RKO (cell line): Measurements from ENCODE around the gene CACNG3.
"Not testable (repeated sequence)": the region's sequence is repeated elsewhere in the genome, so short reads cannot be mapped to it uniquely, and the experiment has no call there.

Experiments used
- DNase-seq: peaks from one replicate; pipeline ENCODE4 v3.0.0-alpha.2; 2016; ENCODE audit warnings: low spot score

Gene CACNG3

DNA sequence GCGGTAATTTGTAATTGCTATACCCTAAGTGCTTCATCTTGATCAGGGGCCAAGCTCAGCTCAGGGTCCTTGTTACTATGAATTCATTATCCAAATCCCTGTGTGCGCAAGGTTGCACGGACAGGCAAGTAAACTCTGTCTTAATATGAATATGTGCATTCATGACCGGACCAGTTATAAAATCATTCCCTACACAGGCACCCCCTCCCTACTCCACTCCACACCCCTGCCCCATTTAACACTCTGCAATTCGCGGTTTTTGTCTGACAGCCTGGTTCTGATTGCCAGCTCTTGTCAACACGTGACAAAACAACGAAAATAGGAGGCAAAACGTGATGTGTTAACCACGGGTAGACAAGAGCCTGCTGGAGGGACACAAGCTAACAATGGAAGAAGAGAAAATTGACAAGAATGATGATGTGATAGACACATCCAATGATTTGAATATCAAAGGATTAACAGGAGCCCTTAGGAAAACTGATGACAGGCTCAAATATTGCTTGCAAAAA is 76.5 kb downstream of the CACNG3 start:
- no peak for DNase-seq

DNA sequence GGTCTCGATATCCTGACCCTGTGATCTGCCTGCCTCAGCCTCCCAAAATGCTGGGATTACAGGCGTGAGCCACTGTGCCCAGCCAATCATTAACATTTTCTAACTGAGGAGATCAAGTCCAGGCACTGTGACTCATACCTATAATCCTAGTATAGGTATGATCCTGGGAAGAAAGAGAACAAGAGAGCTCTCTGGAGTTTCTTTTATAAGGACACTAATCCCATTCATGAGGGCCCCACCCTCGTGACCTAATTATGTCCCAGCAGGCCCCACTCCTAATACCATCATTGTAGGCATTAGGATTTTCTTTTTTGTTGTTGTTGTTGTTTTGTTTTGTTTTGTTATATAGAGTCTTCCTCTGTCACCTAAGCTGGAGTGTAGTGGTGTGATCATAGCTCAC is 80.4 kb downstream of the CACNG3 start:
- DNase-seq: no peak

DNA sequence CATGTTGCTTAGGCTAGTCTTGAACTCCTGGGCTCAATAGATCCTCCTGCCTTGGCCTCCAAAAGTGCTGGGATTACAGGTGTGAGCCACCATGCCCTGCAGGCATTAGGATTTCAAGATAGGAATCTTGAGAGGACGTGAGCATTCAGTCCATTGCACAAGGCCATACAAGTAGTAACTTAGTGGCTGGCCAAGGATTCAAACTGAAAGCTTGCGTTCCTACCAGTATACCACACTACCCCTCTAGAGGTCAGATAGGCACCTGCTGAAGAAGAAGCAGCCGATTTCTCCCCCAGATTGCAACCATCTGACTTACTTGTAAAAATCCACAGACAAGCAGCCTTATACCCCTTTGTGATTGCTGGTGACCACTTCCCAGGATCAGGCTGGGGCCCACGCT is 80.9 kb downstream of the CACNG3 start:
- no peak for DNase-seq

DNA sequence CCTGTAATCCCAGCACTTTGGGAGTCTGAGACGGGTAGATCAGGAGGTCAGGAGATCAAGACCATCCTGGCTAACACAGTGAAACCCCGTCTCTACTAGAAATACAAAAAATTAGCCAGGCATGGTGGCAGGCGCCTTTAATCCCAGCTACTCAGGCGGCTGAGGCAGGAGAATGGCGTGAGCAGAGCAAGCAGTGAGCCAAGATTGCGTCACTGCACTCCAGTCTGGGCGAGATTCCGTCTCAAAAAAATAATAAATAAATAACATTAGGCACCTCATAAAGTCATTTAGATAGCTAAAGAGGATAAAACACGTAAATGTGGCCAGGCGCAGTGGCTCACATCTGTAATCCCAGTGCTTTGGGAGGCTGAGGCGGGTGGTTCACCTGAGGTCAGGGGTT is 87.7 kb downstream of the CACNG3 start:
- DNase-seq: not testable (repeated sequence)

DNA sequence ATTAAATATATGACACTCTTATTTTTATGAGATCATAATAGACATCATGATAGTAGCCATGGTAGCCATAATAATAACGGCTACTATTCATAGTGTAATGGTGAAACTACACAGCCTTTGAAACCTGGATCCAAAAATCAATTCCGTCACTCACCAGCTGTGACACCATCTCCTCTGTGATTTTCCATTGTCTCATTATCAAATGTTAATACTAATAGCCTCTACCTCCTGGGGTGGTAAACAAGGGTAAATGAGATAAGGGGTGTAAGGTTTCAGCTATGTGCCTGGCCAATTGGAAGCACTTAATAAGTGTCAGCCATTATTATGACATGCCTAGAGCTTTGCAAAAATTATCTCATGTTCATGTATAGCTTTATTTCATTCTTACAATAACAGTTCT is 88.6 kb downstream of the CACNG3 start:
- no peak for DNase-seq

DNA sequence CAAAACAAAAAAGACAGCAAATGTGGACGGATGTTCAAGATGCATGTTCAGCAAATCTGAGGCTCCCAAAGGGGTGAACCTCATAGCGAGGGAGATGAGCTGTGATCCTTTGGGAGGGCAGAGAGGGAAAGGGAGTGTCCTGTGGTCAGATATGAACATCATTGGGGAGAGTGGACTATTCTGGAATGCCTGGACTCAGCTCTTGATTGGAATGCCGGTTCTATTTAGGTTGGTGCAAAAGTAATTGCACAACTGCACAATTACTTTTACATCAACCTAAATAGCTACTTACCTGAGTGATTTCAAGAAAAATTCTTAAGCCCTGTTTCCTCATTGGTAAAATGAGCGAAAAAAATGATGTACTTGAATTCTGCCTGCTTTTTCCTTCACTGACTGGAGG is 89.6 kb downstream of the CACNG3 start:
- no peak for DNase-seq

DNA sequence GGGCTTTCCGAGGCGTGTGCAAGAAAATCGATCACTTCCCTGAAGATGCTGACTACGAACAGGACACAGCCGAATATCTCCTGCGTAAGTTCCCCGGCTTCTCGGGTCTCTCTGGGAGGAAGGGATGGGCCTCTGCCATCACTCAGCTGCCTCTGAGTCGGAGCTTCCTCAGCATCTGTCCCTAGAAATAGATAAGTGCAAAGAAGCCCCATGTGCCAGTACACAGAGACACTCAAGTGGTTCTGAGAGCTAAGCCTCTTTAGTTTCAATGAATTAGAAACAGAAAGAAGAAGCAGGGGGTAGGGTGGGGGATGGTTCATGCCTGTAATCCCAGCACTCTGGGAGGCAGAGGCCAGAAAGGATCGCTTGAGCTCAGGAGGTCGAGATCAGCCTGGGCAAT is 90.6 kb downstream of the CACNG3 start:
- DNase-seq: no peak

DNA sequence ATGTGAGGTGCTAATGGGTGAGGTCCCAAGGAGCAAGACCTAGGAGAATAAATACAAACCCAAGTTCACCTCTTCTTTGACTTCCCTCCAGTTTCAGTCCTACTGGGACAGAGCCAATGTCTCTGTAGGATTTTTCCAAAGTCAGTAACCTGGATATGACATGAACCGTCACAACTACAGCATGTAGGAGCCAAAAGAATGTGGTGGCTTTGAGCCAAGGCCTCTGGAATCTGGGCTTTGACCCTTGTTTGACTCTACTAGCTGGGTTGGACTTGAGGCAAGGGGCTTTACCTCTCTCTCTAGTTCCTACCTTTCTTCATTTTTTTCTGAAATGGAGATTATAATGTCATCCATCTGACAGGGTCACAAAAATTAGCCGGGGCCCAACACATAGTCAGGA is 91.4 kb downstream of the CACNG3 start:
- no peak for DNase-seq

DNA sequence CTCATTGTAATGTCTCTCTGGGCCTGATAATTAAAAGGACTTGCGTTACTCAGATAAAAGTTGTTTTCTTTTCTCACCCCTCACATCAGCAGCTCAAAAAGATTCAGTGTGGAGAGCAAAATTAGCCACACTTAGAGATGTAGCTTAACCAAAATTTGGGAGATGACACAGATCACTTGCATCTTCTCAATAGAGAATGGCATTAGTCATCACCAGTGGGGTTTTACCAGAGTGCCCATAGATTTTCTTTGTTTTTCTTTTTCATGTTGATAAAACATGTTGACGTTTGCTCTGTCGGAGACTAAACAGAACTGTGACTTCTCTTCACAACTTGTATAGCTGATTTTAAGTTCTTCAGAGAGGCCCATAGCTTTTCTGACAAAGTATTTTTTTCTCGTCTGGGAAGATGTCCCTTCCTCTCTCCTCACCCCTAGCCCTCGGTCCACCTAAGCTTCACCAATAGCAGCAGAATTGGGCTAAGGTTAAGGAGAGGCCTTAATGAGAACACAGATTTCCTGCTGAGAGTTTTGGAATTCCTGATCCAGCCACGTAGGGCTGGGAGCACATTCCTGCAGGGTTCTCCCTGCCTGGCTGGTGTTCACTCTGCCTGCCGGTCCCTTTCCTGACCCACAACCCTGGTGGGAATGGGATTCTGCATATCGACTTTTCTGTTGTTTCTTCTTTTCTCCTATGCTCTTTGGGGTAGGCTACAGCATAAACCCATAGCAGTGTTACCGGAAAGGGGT is 92.6 kb downstream of the CACNG3 start:
- DNase-seq: no peak

DNA sequence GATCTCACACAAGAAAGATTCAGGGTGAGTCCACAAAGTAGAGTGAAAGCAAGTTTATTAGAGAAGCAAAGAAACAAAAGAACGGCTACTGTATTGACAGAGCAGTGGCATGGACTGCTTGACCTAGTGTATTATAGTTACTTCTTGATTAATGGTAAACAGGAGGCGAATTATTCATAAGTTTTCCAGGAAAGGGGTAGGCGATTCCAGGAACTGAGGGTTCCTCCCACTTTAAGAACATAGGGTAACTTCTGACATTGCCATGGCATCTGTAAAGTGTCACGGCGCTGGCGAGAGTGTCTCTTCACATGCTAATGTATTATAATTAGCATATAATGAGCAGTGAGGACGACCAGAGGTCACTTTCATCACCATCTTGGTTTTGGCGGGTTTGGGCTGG is 93.2 kb downstream of the CACNG3 start:
- no peak for DNase-seq

DNA sequence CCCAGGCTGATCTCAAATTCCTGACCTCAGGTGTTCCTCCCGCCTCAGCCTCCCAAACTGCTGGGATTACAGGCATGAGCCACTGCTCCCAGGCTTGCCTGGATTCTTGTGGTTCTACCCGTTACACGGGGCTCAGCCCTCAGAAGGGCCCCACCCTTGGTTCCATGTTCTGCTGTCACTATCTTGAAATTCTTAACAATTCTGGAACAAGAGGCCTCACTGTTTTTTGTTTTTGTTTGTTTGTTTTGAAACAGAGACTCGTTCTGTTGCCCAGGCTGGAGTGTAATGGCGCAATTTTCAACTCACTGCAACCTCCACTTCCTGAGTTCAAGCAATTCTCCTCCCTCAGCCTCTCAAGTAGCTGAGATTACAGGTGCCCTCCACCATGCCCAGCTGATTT is 96.6 kb downstream of the CACNG3 start:
- no peak for DNase-seq

DNA sequence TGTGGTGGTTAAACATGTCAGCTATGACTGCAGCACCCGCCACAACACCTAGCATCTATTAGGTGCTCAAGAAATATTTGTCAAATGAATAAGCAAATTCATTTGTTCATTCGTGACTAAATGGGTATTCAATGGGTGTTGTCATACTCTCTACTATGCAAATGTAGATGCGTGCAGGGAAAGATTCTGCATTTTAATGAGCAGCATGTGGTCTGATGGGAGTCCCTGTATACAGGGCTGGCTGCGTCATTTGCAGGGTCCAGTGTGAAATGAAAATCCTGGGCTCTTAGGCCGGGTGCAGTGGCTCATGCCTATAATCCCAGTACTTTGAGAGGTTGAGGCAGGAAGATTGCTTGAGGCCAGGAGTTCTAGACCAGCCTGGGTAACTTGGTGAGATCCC is 97.5 kb downstream of the CACNG3 start:
- peak; percentile 16 for DNase-seq

DNA sequence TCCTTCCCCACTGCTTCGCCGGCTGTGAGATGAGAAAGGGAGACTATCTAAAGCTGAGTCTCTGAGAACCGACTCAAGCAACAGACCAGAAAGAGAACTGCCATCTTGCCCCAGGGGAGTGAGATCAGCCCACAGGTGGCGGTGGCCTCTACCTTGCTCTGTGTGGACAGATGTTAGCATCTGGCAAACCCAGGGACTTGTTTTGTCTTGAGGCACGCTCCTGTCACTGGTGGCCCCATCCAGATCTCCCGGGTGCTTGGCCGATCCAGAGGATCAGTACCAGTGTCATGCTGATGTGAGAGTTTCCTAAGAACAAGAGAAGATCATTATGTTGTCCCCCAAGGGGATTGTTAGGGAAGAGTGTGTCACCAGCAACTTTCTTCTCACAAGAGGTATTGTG is 101.4 kb downstream of the CACNG3 start:
- DNase-seq: no peak

DNA sequence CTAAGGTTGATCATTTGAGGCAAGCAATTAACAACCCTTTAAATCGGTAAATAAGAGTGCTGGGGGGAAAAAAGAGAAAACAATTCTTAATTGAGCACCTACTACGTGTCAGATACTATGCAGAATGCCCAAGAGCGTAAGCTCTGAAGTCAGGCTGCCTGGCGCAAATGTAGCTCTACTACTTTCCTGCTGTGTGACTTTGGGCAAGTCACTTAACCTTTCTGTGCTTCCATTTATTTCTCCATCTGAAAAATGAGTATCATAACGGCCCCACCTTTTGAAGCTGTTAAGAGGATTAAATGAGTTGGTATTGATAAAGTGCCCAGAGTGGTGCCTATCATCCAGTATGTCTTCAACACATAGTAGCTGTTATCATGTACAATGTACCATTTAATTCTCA is 102.0 kb downstream of the CACNG3 start:
- DNase-seq: no peak

DNA sequence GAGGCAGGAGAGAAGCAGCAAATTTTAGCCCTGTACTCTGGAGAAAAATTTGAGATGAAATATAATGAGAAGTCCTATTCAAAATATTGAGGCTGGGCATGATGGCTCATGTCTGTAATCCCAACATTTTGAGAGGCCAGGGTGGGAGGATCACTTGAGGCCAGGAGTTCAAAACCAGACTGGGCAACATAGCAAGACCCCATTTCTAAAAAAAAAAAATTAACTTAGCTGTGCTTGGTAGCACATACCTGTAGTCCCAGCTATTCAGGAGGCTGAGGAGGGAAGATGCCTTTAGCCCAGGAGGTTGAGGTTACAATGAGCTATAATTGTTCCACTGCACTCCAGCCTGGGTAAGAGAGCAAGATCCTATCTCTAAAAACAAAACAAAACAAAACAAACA is 103.4 kb downstream of the CACNG3 start:
- DNase-seq: no peak

DNA sequence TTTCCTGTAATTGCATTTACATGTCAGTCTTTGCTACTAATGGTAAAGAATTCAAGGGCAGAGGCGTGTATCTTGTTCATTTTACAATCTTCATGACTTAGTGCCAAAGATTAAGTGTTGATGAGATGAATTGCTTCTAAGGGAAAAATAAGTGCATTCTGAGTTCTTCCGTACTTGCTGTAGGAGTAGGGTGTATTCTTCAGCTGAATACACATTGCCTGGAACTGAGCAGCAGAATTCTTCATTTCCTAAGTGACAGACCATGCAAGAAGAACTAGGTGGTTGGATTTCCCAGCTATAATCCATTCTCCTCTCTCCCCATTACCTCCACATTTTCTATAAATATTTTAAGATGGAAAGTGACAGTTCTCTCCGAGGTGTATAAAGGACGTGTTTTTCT is 104.8 kb downstream of the CACNG3 start:
- no peak for DNase-seq

DNA sequence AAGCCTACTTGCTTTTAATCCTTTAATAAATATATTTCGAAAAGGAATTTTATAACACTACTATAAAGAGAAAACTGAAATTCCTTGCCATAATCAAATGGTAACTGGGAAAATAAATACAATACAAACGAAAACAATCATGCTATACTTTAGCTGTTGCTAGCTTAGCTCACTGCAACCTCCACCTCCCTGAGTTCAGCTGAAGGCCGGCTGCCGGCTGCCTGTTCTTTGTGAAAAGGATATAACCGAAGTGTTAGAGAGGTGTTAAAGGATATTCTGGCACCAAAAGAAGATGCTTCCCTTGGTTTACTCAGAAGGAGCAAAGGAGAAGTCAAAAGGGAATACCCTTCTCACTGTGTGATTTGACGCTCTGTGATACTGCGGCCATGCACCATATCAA is 108.5 kb downstream of the CACNG3 start:
- no peak for DNase-seq

DNA sequence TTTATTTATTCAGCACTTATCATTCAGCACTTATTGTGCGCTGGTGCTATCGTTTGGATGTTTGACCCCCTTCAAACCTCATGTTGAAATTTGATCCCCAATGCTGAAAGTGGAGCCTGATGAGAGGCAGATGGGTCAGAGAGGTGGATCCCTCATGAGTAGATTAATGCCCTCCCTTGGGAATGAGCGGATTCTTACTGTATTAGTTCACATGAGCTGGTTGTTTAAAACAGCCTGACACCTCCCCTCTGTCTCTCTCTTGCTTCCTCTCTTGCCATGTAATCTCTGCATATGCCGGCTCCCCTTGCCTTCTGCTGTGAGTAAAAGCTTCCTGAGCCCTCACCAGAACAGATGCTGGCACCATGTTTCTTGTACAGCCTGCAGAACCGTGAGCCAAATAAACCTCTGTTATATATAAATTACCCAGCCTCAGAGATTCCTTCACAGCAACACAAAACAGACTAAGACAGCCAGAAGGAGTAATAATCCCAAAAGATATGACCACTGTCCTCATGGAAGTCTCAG is 111.1 kb downstream of the CACNG3 start:
- DNase-seq: no peak

DNA sequence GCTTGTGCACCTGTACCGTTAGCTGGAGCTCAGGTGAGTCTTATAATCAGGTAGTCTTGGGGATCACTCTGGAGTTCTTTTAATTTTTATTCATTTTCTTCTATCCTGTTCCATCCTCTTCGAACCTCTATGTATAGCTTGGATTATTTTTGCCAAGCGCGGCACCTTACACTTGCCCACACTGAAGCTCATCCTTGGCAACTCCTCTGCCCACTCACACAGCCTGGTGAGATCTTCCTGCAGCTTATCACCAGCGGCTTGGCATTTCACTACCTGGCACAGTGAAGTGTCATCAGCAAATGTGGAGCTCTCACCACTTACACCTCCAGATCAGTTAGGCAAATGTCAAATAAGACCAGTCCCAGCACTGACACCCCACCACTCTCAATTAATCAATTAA is 116.7 kb downstream of the CACNG3 start:
- no peak for DNase-seq

DNA sequence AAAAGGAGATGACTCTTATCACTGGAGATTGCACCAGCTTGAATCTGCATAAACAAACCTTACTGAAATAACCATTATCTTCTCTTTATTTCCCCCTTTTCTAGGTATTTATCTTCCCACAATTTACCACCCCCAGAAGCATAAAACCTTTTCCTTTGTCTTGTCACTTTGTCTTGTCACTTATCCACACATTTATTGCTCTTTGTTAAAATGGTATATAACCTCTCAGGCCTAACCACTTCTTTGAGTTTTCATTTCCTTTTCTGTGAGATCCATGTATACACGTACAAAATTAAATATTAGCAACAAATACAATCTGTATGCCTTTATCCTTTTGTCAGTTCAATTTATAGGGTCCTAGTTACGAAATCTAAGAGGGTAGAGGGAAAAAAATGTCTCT is 122.9 kb downstream of the CACNG3 start:
- DNase-seq: no peak

DNA sequence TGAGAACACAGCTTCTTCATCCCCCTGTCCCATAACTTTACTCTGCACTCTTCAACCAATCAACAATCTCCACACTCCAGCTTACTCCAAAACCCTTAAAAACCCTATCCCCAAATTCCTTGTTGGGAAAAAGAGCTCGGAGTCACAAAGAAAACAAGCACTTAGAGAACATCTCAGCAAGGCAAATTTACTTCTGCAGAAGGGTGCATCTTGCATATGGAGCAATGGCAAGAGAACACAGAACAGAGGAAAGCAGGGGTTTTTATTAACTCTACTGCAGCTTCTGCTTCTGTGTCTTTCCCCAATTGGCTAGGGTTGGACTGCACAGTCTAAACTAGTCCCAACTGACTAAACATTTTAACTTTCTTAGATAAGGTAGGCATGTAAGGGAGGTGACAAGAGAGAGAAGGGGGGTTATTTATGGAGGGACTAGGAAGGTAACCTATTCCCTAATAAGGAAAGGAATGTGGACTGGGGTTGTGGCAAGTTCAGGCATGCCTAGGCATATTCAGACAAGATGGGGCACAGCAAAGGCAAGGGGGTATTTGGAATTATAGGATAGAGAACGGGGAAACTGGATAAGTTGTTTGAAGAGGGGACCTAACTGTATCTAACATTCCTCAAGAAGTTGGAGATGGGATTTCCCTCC is 125.5 kb downstream of the CACNG3 start:
- DNase-seq: no peak

DNA sequence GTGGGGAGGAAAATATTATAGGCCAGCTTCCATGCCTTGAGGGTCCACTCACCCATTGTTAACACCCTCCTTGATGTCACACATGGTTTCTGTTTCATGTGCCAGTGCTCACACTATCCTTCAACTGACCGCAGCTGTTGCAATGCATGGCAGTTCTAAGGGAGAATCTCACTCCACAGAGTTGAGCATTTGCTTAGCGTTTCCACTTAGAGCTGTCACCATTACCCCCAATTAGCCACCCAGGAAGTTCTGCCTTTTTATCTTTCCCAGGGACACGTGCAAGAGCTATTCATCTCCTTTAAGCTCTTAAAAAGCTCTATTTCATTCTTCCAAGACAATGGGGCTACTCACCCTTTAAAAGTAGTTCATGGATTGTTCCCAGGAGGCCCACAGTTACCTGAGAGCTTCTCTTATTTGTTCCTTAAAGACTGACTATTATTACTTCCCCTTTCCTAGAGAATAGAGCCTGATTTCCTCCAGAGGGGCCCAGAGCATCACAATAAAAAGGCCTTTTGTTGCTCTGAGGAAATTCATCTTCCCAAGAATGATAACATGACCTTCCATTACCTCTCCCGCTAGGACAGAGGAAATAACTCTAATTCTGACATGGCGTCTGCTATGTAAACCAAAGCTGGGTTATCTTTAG is 126.8 kb downstream of the CACNG3 start:
- no peak for DNase-seq

DNA sequence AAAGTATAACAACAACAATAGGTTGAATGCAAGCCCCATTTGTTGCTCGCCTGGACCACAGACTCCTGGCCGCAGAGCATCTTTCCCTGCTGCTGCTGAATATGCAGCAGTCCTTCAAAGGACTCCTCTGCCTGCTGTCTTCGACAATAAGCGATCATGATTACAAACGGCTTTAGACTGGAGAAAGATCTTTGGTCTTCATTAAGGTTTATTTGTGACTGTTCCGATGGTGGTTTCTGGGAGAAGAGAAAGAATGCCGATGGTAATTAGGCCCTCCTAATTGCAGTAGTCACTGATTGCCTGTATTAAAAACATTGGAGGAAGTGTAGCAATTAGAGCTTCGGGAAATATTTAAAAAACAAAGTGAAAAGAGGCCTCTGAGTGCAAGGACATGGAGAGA is 138.2 kb downstream of the CACNG3 start:
- DNase-seq: no peak
